Urinary bladder (tissue), 4 donors: ENCODE measurements around the gene HSD17B1. TPM values are rescaled to one million over a fixed set of nuclear protein-coding genes. Genes with fewer than 3 reads are reported as not detected.

Source experiments
- DNase-seq: peaks from one replicate; pipeline ENCODE4 v3.0.0-alpha.2; 2015; ENCODE audit errors: extremely low spot score
- H3K27ac ChIP-seq: one replicate; pipeline ENCODE4 v1.5.1; 2013; ENCODE audit warnings: low read depth, mild to moderate bottlenecking, moderate library complexity
- H3K36me3 ChIP-seq: one replicate; pipeline ENCODE4 v1.6.1; 2013; ENCODE audit warnings: mild to moderate bottlenecking, moderate library complexity; ENCODE audit not compliant: insufficient read depth
- H3K4me1 ChIP-seq: one replicate; pipeline ENCODE4 v1.6.1; 2013; ENCODE audit warnings: mild to moderate bottlenecking, moderate library complexity; ENCODE audit not compliant: insufficient read depth
- H3K4me3 ChIP-seq: one replicate; pipeline ENCODE4 v1.5.1; 2013; ENCODE audit warnings: low read depth, low read length
- WGBS: extraction: QIAGEN DNeasy Blood & Tissue Kit; methylation state at CpG from one replicate; pipeline ENCODE4 v1.1.7; 2013; 5-methylcytosine and 5-hydroxymethylcytosine counted together
- polyA plus RNA-seq: library from polyadenylated mRNA; stranded (reverse); fragments of 200-250 nt; gene quantifications from one replicate; pipeline ENCODE4 v1.2.3, GENCODE V29; 2013
- total RNA-seq: library from RNA; depleted of rRNA; stranded (reverse); fragments of >200 nt; gene quantifications from one replicate; pipeline ENCODE4 v1.2.3, GENCODE V29; 2014
- donor health status: healthy with polysubstance abuse.
- donor health status: healthy.

HSD17B1 gene
- total and polyA plus RNA-seq, 2 donors, result 1.5 to 2.5 TPM

DNA sequence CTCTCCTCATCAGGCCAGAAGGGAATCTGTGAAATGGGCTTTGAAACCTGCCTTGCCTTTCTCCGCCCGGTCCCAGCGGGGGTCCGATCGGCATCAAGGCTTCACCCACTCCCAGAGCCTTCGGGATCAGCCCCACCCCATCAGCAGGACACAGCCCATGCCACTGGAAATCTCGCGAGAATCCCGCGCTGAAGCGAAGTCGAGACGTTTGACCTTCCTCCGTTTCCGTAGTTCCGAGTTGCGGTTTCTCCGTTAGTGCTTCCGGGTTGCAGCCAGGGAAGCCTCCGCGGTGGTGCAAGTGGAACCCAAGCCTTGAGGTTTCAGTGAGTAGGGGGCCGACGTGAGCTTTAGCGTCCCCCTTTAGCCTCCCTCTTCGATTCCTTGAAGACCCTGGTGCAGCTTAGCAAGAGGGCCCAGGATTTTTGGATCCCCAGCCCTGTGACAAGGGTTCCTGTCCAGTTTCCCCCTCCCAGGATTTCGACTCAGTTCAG lies 9.2 kb downstream of the HSD17B1 start, which contains the start of gene COASY:
Gene COASY (plus strand): TSS at position 252 of the 491 bp plus-strand sequence. CDS start 475 bp downstream, outside the sequence.
- Histone ChIP-seq H3K27ac (peak within 1 kb of the TSS; percentile 71), H3K36me3 (no peaks in the 10 kb centered on the region), H3K4me3 (peak within 1 kb of the TSS; percentile 81), H3K4me1 (peaks cover 2% of the 10 kb centered on the region)
- under 1% methylated on average over 26 of the region's 26 CpGs for WGBS
- peak; percentile 95 for DNase-seq

DNA sequence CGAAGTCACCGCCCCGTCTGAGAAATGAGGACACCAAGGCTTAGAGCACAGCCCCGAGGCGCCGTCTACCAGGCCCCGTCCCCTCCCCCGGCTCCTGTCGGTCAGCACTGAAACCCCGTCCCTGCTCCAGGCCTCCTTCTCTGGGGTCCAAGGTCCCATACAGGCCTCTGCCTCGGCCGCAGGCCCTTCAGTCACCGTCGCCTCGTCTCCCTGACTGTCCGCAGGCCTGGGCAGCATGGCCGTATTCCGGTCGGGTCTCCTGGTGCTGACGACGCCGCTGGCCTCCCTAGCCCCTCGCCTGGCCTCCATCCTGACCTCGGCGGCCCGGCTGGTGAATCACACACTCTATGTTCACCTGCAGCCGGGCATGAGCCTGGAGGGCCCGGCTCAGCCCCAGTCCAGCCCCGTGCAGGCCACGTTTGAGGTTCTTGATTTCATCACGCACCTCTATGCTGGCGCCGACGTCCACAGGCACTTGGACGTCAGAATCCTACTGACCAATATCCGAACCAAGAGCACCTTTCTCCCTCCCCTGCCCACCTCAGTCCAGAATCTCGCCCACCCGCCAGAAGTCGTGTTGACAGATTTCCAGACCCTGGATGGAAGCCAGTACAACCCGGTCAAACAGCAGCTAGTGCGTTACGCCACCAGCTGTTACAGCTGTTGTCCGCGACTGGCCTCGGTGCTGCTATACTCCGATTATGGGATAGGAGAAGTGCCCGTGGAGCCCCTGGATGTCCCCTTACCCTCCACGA lies 9.8 kb downstream of the HSD17B1 start:
- no peak for DNase-seq
- WGBS, result 9% methylated on average over 48 of the region's 48 CpGs
- Histone ChIP-seq H3K27ac (peak overlapping the region; percentile 71), H3K36me3 (no peaks in the 10 kb centered on the region), H3K4me1 (peaks cover 2% of the 10 kb centered on the region), H3K4me3 (peak overlapping the region; percentile 81)

DNA sequence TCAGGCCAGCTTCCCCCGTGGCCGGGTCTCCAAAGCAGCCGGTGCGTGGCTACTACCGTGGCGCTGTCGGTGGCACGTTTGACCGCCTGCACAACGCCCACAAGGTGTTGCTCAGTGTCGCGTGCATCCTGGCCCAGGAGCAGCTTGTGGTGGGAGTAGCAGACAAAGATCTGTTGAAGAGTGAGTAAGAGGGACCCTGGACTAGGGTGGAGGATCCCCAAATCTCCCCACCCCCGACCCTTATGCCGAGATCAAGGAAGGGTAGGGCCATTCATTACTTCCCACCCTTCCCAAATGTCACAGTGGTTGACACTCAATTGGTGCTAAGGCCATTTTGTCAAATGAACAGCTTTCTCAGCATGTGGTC lies 10.4 kb downstream of the HSD17B1 start:
- Histone ChIP-seq H3K36me3 (no peaks in the 10 kb centered on the region), H3K4me3 (peak overlapping the region; percentile 81), H3K4me1 (peaks cover 2% of the 10 kb centered on the region), H3K27ac (no peak overlapping the region)
- DNase-seq, result no peak
- WGBS, result 81% methylated on average over 14 of the region's 14 CpGs

DNA sequence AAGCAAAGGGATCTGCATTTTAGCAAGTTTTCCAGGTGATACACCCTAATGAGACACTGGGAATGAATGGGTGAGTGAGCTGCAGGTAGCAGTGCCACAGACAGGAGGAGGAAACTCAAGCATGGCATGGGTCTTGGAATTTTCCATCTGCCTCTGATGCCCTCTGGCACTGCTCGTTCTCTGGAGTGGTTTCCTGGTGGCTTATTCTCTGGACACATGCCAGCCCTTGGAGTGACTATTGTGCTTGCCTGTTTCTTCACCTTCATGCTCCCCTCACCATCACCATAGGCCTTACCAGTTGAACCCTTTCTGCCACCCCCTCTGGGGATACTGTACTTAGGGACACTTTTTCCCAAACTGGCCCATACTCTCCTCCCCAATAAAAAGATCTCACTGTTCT lies 10.8 kb downstream of the HSD17B1 start:
- no peak overlapping the region for H3K4me3 ChIP-seq
- H3K4me1 ChIP-seq, result peaks cover 2% of the 10 kb centered on the region
- H3K36me3 ChIP-seq, result no peaks in the 10 kb centered on the region
- 23% methylated on average over 1 of the region's 1 CpG for WGBS
- no peak overlapping the region for H3K27ac ChIP-seq
- DNase-seq, result no peak

DNA sequence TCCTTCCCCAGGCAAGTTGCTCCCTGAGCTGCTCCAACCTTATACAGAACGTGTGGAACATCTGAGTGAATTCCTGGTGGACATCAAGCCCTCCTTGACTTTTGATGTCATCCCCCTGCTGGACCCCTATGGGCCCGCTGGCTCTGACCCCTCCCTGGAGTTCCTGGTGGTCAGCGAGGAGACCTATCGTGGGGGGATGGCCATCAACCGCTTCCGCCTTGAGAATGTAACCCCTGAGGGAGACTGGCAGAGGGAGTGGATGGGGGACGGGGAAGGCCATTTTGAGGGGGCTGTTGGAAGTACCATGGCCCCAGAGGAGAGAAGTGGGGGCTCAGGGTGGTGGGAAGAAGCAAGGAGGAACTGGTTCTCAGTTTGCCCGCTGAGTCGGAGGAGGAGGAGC lies 11.2 kb downstream of the HSD17B1 start:
- Histone ChIP-seq H3K27ac (no peak overlapping the region), H3K36me3 (no peaks in the 10 kb centered on the region), H3K4me1 (peaks cover 2% of the 10 kb centered on the region), H3K4me3 (no peak overlapping the region)
- 83% methylated on average over 9 of the region's 9 CpGs for WGBS
- no peak for DNase-seq

DNA sequence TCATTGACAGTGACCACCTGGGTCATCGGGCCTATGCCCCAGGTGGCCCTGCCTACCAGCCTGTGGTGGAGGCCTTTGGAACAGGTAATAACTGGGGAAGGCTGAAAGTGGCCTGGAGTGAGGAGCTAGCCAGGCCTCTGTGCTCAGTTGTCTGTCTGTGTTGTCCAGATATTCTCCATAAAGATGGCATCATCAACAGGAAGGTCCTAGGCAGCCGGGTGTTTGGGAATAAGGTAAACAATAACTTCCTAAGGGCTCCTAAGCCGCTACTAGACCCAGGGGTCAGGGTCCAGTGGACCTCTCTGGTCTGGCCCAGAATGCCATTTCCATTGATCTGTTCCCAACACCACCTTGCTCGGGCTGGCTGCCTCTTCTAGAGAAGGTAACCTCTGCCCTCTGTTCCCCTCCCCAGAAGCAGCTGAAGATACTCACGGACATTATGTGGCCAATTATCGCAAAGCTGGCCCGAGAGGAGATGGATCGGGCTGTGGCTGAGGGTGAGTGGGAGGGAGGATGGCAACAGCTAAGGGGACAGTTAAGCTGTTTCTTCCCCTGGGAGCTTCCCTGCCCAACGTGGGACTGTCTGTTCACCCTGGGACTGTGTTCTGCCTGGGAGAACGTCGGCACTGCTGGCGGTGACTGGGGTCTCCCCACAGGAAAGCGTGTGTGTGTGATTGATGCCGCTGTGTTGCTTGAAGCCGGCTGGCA lies 12.2 kb downstream of the HSD17B1 start:
- H3K4me3 ChIP-seq, result no peak overlapping the region
- no peak overlapping the region for H3K27ac ChIP-seq
- H3K36me3 ChIP-seq, result no peaks in the 10 kb centered on the region
- DNase-seq, result no peak
- 87% methylated on average over 15 of the region's 15 CpGs for WGBS
- H3K4me1 ChIP-seq, result peaks cover 2% of the 10 kb centered on the region

DNA sequence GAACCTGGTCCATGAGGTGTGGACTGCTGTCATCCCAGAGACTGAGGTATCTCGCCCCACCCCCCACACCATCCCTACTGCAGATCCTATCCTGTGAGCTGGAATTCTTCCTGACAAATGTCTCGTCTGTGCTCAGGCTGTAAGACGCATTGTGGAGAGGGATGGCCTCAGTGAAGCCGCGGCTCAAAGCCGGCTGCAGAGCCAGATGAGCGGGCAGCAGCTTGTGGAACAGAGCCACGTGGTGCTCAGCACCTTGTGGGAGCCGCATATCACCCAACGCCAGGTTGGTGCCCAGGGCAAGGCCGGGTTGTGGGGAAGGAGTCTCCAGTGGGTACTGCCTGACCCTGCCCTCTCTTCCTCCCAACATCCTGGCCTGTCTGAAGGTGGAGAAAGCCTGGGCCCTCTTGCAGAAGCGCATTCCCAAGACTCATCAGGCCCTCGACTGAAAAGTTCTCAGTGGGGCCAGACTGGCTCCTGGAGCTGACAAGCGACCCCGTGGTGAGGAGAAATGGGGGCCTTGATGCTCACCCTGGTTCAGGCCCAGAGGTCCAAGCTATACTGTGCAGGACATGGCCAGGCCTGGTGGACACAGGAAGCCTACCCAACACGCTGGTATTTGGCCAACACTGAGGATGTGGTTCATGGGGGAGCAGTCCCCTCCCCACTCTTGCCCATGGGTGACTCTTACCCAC lies 12.9 kb downstream of the HSD17B1 start:
- Histone ChIP-seq H3K36me3 (no peaks in the 10 kb centered on the region), H3K4me1 (peaks cover 2% of the 10 kb centered on the region), H3K27ac (no peak overlapping the region), H3K4me3 (no peak overlapping the region)
- no peak for DNase-seq
- WGBS, result 91% methylated on average over 16 of the region's 16 CpGs

DNA sequence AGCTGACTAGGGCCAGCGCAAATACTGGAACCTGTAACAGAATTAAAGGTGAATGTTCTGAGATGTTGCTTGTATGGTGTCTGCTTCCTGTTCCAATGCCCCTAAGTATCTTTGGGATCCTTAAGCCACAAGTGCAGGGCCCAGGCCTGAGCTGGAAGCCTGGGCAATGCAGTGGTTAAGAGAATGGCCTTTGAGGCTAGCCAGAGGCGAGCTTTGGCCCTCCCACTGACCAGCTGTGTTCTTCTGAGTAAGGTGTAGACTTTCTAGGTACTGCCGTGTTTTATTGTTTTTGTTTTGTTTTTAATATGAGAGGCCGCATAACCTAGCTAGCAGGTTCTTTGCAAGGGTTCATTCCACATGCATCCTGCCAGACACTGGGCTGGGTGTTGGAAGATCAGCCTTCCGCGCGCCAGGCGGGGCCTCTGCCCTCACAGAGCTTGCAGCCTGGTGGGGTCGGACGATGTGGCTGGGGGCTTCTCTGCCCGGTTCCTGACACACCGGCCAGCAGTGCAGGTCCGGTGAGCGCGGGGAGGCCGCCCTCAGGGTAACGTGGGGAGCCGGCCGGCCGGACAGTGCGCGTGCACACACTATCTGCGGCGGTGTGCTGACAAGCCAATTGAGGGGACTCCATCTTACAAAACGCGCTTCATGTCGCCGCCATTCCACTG lies 13.6 kb downstream of the HSD17B1 start:
- WGBS, result 24% methylated on average over 28 of the region's 28 CpGs
- no peak overlapping the region for H3K27ac ChIP-seq
- H3K4me3 ChIP-seq, result peak overlapping the region; percentile 70
- peaks cover 2% of the 10 kb centered on the region for H3K4me1 ChIP-seq
- peaks cover under 1% of the 10 kb centered on the region for H3K36me3 ChIP-seq
- DNase-seq, result no peak

DNA sequence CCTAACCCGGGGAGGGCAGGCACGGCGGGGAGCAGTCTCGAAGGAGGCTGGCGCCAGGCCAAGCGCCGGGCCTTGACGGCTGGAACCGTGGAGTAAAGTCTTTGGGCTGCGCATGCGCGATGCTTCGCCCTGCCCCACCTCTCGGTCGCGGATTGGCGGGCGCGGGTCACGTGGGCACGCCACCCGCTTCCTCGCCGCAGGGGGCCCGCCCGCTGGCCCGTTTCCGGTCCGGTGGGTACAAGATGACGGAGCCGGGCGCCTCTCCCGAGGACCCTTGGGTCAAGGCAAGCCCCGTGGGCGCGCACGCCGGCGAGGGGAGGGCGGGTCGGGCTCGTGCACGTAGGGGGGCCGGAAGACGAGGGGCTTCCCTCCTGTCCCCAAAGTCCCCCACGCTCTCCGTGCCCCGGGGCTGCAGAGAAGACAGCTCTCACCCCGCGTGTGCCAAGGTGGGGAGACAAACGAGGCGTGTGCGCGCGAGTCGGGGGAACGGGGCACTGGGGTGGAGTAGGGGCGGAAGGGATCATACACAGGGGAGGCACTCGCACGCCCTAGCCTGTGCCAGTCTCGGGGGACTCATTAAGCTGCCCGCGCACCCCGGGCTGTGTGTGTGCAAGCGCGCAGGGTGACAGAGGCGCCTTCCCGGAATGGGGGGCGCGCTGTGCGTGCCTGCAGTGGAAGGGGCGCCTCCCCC lies 14.3 kb downstream of the HSD17B1 start, which contains the start of gene MLX:
Gene MLX (plus strand): TSS at position 218 of the 691 bp plus-strand sequence. CDS start 25 bp downstream, at position 243.
- WGBS, result under 1% methylated on average over 72 of the region's 72 CpGs

DNA sequence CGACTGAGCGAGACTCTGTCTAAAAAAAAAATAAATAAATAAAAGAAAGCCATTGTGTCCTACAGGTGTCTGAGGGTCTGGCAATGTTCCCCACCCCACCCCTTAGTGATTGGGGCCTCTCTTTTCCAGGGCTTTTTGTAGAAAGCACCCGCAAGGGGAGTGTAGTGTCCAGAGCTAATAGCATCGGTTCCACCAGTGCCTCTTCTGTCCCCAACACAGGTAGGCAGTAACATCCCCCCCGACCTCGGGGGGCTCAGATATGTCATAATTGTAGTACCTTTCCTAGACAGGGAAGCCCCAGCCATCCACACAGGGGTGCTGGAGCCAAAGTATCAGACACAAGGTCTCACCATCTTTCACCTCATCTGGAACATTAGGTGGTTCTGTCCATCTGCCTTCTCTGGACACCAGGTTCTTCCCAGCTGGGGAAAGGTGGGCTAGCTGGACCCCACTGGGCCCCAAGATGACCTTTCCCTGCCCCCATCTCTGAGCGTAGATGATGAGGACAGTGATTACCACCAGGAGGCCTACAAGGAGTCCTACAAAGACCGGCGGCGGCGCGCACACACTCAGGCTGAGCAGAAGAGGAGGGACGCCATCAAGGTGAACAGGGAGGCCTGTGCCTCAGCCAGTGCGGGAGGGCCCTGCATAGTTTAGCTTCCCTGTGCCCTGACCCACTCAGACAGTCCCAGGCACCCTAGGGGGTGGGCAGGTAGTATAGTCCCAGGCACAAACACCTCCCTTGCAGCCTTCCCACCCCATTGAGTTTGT lies 15.8 kb downstream of the HSD17B1 start:
- Histone ChIP-seq H3K4me3 (no peak overlapping the region), H3K4me1 (no peaks in the 10 kb centered on the region), H3K27ac (no peak overlapping the region), H3K36me3 (peaks cover 9% of the 10 kb centered on the region)
- WGBS, result 87% methylated on average over 14 of the region's 14 CpGs
- DNase-seq, result no peak

More for the DNA sequence above, 14.3 kb downstream of the HSD17B1 start, which contains the start of gene MLX:
- H3K27ac ChIP-seq, result peak within 1 kb of the TSS; percentile 76
- peak; percentile 69 for DNase-seq
- H3K4me1 ChIP-seq, result peaks cover 2% of the 10 kb centered on the region
- H3K4me3 ChIP-seq, result peak within 1 kb of the TSS; percentile 70
- peaks cover 2% of the 10 kb centered on the region for H3K36me3 ChIP-seq

DNA sequence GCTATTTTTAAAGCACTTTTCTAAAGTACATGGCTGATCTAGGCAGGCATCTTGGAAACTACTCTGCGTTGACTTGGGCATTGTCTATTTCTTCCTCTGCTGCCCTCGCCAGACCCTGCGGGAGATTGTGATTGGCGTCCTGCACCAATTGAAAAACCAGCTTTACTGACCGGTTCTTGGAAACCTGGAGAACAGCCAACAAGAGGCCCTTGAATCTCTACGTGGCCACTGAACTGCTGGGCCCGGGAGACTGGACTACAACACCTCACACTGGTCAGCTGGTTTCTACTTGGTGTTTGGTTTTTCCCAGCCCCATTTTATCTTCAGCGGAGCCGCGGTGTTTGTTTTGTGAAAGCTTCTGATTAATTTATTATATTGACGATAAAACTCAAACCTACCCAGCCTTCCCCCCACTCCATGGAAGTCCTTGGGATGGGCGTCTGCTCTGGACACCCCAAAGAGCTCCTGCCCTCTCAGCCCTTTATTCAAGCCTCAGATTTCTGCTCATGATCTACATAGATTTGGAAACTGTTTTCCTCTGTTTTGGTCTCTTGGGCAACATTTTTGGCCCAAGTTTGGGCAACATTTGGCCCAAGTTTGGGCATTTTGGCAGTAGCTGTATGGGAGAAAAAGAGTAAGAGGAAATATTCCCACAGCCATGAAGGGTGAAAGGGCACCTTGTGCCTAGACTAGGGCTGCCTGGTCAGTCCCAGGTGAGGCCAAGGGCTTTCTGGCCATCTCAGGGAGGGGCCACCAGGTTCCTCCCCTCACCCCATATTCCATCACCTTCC lies 18.9 kb downstream of the HSD17B1 start:
- WGBS, result 72% methylated on average over 12 of the region's 12 CpGs
- no peak overlapping the region for H3K4me3 ChIP-seq
- H3K36me3 ChIP-seq, result peaks cover 9% of the 10 kb centered on the region
- DNase-seq, result no peak
- H3K27ac ChIP-seq, result no peak overlapping the region
- no peaks in the 10 kb centered on the region for H3K4me1 ChIP-seq
